Measurements from ENCODE around the gene SASS6. TPM values are rescaled to one million over a fixed set of nuclear protein-coding genes. Genes with fewer than 3 reads are reported as not detected.

SASS6 gene
- total and polyA plus RNA-seq, 2 donors (not counting 3 experiments of a cell fraction or from before 2014, with no cell fraction given), result 0.44 to 7.3 TPM

GRCh38 chr1:100177295-100178041, 44.7 kb upstream of the SASS6 start:
- ChIA-PET CTCF (interaction anchor here (1.3 kb wide), 1 partner anchor 19 kb away, joined by 4 read pairs; no protein-coding TSS in a partner anchor), POLR2A (no interaction called here)
- H3K27ac ChIP-seq (ENCODE audit: insufficient read depth, low read depth, low read length), result no peak overlapping the region
- no peaks in the 10 kb centered on the region for H3K9me1 ChIP-seq (replicated peaks; ENCODE audit: control insufficient read depth, extremely low read depth, insufficient read depth, low read length)
- BruUV-seq (replicated peaks), result no TSS peak
- no peaks in the 10 kb centered on the region for H3K36me3 ChIP-seq (ENCODE audit: control insufficient read depth in 2 of 2, extremely low read depth in 1 of 2, insufficient read depth in 2 of 2, low read length in 2 of 2)
- no peak for TF ChIP-seq EZH2 (IDR thresholded peaks at IDR 0.05; ENCODE audit: borderline replicate concordance, low read depth, low read length, severe bottlenecking)
- TF ChIP-seq MYC (IDR thresholded peaks at IDR 0.05; ENCODE audit: low read depth, low read length), result no peak
- no peak for TF ChIP-seq FOS (IDR thresholded peaks at IDR 0.05; ENCODE audit: borderline replicate concordance, insufficient read depth, low read length)
- TF ChIP-seq POLR2AphosphoS5 (IDR thresholded peaks at IDR 0.05; ENCODE audit: insufficient read depth, low read depth, low read length), result no peak
- TF ChIP-seq CTCF (IDR thresholded peaks at IDR 0.05; ENCODE audit: extremely low read depth in 1 of 2, insufficient read depth in 1 of 2, low read depth in 1 of 2, low read length in 2 of 2), result no peak
- TF ChIP-seq POLR2A (IDR thresholded peaks at IDR 0.05; ENCODE audit: low read depth, low read length), result no peak
- TF ChIP-seq JUN (IDR thresholded peaks at IDR 0.05; ENCODE audit: borderline replicate concordance, insufficient read depth, insufficient read length, low read depth), result no peak
- TF ChIP-seq MAX (IDR thresholded peaks at IDR 0.05; ENCODE audit: insufficient read depth, insufficient read length), result no peak
- TF ChIP-seq GATA2 (IDR thresholded peaks at IDR 0.05; ENCODE audit: insufficient read depth, insufficient read length, low read depth, low read length), result no peak
- no peaks in the 10 kb centered on the region for H3K9me3 ChIP-seq (replicated peaks; ENCODE audit: control insufficient read depth, insufficient read depth, low read length)
- H3K9ac ChIP-seq (replicated peaks; ENCODE audit: extremely low read depth, insufficient read depth, low read length), result no peak overlapping the region
- H3K4me3 ChIP-seq (replicated peaks in 1 of 3; ENCODE audit: insufficient read depth in 1 of 3, low read depth in 1 of 3, low read length in 3 of 3), result no peak overlapping the region
- dilution Hi-C loops (cut with MboI; ENCODE audit: extremely low pct_ligation_motif_present, low sequenced_read_pairs), result no loop called here
- H3K4me2 ChIP-seq (ENCODE audit: insufficient read depth, low read length), result no peak overlapping the region
- H2AFZ ChIP-seq (ENCODE audit: low read depth, low read length), result no peak overlapping the region
- intact Hi-C loops (cut with micrococcal nuclease), result no loop called here
- FAIRE-seq (no peak), DNase-seq (ENCODE audit: low read depth, low spot score) (no peak)
- no peaks in the 10 kb centered on the region for H3K79me2 ChIP-seq (ENCODE audit: control insufficient read depth, insufficient read depth, low read length)
- H3K4me1 ChIP-seq (ENCODE audit: control insufficient read depth, extremely low read depth, insufficient read depth, low read length), result no peaks in the 10 kb centered on the region
- H4K20me1 ChIP-seq (replicated peaks; ENCODE audit: control insufficient read depth, extremely low read depth, insufficient read depth, low read length), result no peaks in the 10 kb centered on the region
- no peaks in the 10 kb centered on the region for H3K27me3 ChIP-seq (ENCODE audit: control insufficient read depth in 2 of 2, insufficient read depth in 2 of 2, low read length in 2 of 2)
